NCI-H2107 treated with DMSO at 0.1 percent for 48 hours (cell line): ENCODE results near the gene VPS41.
"Not testable (repeated sequence)": the region's sequence is repeated elsewhere in the genome, so short reads cannot be mapped to it uniquely, and the experiment has no call there.

ENCODE experiments used
- DNase-seq: peaks from one replicate; lab custom pipeline; 2025; ENCODE audit not compliant: unreplicated experiment; lab: John Stamatoyannopoulos, UW

VPS41 gene

DNA sequence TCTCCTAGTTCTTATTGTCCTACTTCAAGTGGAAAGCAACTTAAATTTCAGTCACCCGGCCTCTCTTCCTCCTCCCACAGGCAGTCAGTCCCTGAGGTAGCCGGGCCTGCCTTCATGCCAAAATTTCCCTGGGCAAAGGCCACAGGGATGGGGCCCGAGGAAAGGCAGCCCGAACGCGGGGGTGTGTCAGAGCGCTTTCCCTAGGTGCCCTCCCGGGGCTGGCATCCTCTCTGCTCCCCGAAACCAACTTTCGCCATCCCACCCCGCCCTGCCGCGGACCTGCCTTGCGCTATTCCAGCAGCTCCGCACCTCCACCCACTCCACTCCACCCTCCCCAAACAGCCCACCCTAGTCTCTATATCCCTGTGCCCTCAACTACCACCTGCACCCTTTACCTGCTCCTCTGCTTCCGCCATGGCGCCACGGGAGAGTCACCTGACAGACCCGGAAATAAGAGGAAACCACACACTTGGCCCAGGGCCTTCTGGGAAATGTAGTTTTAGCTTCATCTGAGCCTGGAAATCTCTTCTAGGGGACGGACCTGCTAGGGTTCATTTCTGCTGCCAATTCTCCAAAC is at the start of gene VPS41:
VPS41 (minus strand) TSS at position 433 of the 577 bp plus-strand sequence; CDS start at position 416, 17 bp downstream.
- DNase-seq, result peak; percentile 76

DNA sequence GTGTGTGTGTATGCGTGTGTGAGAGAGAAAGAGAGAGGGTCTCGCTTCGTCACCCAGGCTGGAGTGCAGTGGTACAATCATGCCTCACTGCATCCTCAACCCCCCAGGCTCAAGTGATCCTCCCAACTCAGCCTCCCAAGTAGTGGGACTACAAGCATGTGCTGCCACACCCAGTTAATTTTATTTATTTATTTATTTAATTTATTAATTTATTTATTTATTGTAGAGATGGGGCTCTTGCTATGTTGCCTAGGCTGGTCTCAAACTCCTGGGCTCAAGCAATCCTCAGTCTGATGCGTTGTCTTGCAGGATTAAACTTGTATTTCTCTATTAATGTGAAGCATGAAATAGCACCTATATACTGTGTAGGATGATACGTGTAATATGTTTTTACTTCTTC is 46.9 kb upstream of the VPS41 start:
- no peak for DNase-seq

- no peak for DNase-seq
Observed at GRCh38 chr7:38953971-38954370, 45.0 kb upstream of the VPS41 start.

GRCh38 chr7:38953227-38953626 is 44.2 kb upstream of the VPS41 start:
- DNase-seq, result no peak

GRCh38 chr7:38951213-38951612 is 42.2 kb upstream of the VPS41 start:
- no peak for DNase-seq

GRCh38 chr7:38950309-38950708 is 41.3 kb upstream of the VPS41 start:
- DNase-seq, result no peak

GRCh38 chr7:38947541-38947940 is 38.5 kb upstream of the VPS41 start:
- DNase-seq, result not testable (repeated sequence)

DNA sequence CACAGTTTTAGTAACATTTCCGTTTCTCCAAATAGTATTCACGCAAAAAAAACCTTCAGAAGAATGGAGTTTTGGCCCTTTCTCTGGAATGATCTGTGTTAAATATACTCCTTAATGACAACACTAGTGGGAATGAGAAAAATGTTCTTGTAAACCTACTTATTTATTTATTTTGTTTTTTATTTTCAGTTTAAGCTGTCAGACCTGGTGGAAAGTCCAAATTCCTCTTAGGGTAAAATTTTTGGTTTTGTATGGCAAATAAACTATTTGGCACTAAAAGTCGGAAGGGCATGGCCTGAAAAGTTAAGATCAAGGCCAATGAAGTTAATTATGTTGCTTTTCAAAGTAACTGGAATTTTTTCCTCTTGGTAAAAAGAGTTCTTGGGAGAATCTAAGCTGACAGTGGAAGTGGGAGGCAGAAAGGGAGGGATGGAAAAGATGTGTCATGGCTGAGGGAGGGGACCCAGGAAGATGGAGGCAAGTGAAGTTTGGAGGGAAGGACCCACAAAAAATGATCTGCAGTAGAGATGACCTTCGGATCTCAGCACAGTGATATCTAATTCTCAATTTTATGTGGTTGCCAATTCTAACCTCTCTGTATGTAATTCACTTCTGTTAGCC is 33.5 kb upstream of the VPS41 start:
- DNase-seq, result no peak

- no peak for DNase-seq
Observed at GRCh38 chr7:38940774-38941173, 31.8 kb upstream of the VPS41 start.

- no peak for DNase-seq
Observed at GRCh38 chr7:38938589-38938988, 29.6 kb upstream of the VPS41 start.

DNA sequence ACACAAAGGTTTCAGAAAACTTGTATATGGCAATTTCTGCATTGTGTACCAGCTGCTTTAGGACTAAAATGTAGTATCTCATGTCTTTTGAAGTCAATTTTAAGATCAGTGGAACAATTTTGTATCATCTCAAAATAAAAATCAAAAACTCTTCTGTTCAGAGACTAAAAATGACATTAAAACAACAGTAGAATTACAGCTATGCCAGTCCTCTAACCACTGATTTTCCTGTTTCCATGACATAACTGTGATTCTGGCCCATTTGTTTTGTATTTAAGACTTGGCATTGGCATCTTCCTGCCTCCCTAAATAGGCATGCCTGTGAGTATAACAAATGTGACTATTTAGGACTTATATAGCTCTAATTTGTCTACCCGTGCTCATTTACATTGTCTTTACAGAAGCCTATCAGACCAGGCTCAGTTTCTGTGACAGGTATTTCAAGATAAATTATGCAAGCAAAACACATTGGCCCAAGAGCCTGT is 29.1 kb upstream of the VPS41 start:
- no peak for DNase-seq

GRCh38 chr7:38936641-38937040 is 27.6 kb upstream of the VPS41 start:
- no peak for DNase-seq

DNA sequence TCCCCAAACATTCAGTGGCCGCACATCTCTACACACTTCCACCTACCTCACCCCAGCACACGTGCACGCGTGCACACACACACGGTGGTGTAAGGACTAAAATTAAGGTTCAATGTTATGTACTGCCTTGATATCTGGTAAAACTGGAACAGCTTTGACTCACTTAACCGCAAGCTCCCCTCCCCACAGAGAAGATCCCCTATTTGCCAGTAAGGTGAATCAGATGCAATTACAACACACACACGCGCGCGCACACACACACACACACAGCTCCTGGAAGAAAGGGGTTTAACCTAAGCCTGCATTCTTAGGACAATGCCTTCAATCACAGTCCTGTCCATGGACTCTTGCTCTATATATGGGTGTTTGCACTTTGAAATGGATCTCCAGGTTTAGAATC is 25.5 kb upstream of the VPS41 start:
- DNase-seq, result no peak

DNA sequence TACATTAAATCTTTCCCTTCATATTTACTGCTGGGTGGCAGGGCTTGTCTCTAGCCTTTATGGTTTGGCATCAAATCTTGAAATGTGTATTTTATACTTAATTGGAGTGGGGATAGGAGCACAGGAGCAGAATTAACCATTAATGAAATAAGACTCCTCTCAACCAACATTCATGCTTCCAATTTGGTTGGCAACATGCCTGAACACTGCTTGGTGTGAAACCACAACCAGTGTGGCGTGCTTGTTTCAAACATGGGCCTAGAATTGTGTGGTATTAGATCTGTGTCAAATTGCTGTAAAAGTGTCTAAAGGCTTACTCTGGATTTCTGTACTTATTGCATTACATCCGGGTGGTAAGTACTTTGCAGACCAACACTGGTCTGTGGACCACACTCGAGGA is 25.1 kb upstream of the VPS41 start:
- no peak for DNase-seq

DNA sequence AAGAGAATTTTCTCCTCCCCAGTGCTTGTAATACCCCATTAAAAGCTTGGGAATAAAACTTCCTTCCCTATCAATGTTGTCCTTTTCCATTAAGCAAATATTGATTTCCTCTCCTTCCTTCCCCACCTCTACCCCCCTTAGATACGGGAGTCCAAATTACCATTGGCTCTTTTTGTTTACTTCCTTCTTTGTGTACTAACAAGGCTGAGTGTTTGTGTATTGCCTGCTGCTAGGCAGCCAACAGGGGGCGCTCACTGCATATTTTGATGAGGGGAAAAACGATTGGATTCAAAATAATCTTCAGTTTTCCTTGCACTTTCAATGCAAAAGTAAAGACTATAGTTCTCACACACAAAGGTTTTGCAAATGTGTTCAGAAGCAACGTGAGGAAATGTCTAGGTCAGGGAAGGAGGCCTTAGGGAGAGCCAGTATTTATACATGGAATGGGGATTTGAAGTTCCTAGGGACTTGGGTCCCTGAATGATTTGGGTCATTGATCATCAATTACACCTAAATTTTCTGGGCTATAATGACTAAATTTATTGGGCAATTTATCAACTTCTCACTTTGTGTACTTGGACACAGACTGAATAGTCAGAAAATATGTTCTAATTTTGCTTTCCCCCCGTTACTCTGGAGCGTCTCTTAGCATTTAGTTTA is 23.6 kb upstream of the VPS41 start:
- peak; percentile 64 for DNase-seq

DNA sequence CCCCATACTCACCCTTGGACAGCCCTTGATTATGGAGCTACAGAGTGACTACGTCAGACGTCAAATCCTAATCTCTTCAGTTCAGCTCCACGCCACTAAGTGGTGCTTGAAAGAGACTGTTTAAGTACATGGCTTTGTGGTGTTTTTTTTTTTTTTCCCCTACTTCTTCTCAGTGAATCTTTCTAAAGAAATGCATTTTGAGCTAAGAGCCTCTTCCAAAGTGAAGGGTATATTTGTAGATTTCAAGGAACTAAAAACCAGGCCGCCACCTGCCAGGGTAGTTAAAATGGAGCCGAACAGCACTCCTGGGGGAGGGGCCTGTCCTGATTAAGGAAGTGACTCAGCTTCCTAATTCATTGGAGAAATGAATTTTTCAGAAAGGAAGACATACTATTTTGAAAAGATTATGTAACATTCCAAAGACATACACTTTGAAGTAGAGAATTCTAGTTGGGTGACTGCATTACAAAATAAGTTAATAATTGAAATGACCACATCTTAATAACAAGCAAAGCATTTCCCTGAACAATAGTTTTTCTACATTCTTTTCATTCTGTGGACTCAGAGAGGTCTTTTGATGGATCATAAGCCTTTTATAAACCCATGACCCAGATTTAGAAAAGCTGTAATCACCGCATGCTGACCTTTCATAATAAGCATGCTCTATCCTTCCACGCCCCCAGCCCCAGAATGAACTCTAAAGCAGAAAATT is 20.6 kb upstream of the VPS41 start:
- DNase-seq, result peak; percentile 54

DNA sequence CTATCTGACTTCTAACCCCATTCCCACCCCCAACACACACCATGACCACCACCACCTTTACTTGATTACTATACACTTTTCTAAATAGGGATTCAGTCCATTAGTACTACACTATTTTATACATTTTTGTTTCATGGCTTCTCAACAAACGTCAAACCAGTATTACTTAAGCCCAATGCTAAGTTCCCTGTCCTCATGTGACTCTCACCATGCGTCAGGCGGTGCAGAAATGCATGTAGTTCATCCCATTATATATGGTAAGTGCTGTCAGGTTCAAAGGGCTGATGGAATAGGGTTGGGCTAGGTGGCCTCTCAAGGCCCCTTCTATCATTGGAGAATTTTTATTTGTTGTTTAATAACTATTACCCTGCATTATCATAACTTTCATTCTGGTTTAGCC is 19.5 kb upstream of the VPS41 start:
- DNase-seq, result no peak

DNA sequence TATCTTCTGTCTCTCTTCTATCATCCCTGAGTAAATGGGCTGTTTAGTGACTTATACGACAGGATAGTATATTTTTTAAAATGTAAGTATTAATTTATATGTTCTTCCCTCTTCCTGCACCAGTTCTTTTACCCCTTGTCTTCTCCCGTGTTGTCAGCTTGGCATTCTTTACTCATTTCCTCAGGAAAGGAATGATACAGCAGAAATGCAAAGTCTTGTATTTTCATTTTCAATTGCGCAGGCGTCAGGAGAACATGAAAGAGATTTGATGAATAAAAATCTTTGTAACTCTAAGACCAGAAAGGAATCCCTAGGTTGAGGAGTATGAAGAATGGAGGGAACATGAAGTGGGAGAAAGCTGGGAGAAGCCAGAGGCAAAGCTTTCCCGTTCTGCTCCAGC is 18.8 kb upstream of the VPS41 start:
- DNase-seq, result no peak

DNA sequence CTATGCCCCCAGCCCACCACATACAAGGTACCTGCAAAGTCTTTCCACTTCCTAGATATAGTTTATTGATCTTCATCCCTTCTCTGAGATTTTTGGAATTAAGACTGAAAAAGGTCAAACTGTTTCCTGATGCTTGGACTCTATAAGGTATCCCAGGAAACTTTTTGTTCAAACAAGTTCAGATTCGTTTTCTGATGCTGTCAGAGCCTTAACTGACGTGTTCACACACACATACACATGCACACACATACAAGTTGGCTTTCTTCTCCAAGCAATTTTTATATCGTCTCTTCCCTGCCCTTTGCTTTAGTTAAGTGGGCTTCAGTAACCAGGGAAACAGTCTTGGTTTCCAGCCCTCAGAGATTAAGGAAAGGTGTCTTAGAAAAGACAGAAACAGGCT is 11.7 kb upstream of the VPS41 start:
- no peak for DNase-seq

DNA sequence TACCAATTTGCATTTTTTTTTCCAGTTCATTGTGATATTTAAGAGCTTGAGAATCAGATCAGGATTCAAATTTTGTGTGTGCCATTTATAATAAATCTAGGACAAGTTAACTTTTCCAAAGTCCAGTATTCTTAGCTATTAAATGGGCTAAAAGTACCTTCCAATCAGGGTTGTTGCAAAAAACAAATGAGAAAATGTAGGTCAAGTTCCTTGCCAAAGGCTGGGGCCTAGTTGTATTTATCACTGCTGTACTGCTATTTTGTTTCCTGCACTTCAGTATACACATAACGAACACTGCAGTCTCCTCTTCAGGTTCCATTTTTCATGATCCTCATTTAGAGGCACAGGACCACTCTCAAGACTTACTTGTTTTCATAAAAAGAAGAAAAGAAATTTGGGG is 7.4 kb upstream of the VPS41 start:
- DNase-seq, result no peak

GRCh38 chr7:38909870-38910269 is 879 bp upstream of the VPS41 start:
- DNase-seq, result no peak

DNA sequence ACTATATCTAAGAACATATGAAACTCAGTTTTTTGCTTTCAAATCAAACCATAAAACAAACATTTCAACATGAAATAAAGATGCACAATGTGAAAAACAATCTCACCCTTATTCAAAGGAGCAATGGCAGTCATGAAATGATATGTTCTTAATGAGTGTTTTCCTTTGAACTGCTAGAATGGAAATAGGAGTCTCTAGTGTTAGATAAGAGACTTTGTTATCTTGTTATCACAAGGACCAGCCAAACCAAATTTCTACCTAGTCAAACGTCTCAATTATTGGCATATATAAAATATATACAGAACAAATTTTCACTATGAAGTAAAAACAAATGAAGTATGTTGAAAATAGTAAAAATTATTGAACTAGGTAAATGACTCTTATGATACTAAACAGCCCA is 1.2 kb downstream of the VPS41 start:
- DNase-seq, result no peak
